ENCODE measurements around the gene CBFA2T2.

- TF ChIP-seq REST (IDR thresholded peaks at IDR 0.05; ENCODE audit: insufficient read depth in 1 of 2, low read depth in 2 of 2, low read length in 2 of 2): no peak
- TF ChIP-seq TAF1 (IDR thresholded peaks at IDR 0.05; ENCODE audit: borderline replicate concordance, insufficient read depth, low read length): no peak
- no peak for TF ChIP-seq POLR2AphosphoS5 (IDR thresholded peaks at IDR 0.05; ENCODE audit: low read depth, low read length)
- no peak for TF ChIP-seq SIN3A (IDR thresholded peaks at IDR 0.05; ENCODE audit: borderline replicate concordance, insufficient read depth, low read length)
- TF ChIP-seq FOXP2 (optimal IDR thresholded peaks at IDR 0.05; ENCODE audit: borderline replicate concordance, extremely low read depth, extremely low read length, insufficient read depth): no peak
These were observed 174.3 kb downstream of the CBFA2T2 start for GRCh38 chr20:33664085-33664761.

Measured in PFSK-1 (cell line).